Measurements from ENCODE around the gene NUMBL.

DNA sequence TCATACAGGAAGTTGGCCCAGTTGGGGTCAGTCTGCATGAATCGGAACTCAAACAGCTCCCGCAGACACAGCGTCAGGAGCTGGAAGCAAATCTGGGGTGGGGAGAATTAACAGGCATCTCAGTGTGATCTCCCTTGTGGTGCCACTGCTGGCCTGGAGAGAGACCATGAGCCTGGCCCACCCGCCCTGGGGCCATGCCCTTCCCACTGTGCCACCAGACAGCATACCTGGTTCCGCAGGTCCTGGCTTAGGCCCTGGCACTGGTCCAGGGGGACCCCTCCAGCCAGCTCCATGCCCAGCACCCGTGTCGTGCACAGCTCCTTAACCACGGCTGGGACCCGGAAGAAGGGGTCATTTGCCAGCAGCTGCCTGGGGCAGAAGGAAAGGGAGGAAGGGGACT lies 9.6 kb upstream of the NUMBL start:
- TF ChIP-seq, protein P1, sequence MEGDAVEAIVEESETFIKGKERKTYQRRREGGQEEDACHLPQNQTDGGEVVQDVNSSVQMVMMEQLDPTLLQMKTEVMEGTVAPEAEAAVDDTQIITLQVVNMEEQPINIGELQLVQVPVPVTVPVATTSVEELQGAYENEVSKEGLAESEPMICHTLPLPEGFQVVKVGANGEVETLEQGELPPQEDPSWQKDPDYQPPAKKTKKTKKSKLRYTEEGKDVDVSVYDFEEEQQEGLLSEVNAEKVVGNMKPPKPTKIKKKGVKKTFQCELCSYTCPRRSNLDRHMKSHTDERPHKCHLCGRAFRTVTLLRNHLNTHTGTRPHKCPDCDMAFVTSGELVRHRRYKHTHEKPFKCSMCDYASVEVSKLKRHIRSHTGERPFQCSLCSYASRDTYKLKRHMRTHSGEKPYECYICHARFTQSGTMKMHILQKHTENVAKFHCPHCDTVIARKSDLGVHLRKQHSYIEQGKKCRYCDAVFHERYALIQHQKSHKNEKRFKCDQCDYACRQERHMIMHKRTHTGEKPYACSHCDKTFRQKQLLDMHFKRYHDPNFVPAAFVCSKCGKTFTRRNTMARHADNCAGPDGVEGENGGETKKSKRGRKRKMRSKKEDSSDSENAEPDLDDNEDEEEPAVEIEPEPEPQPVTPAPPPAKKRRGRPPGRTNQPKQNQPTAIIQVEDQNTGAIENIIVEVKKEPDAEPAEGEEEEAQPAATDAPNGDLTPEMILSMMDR (IDR thresholded peaks at IDR 0.05; ENCODE audit: low read depth, low read length, missing input control) = no peak
- TF ChIP-seq, protein P2, sequence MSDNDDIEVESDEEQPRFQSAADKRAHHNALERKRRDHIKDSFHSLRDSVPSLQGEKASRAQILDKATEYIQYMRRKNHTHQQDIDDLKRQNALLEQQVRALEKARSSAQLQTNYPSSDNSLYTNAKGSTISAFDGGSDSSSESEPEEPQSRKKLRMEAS (IDR thresholded peaks at IDR 0.05) = no peak
- TF ChIP-seq TAF1 (conservative IDR thresholded peaks at IDR 0.05) (no peak), JUND (IDR thresholded peaks at IDR 0.05) (no peak), SP1 (IDR thresholded peaks at IDR 0.05) (no peak), RAD21 (IDR thresholded peaks at IDR 0.05) (no peak), HNF4A (conservative IDR thresholded peaks at IDR 0.05) (no peak), GABPA (IDR thresholded peaks at IDR 0.05 in 1 of 2, conservative IDR thresholded peaks at IDR 0.05 in 1 of 2) (no peak)
- TF ChIP-seq, protein P3, sequence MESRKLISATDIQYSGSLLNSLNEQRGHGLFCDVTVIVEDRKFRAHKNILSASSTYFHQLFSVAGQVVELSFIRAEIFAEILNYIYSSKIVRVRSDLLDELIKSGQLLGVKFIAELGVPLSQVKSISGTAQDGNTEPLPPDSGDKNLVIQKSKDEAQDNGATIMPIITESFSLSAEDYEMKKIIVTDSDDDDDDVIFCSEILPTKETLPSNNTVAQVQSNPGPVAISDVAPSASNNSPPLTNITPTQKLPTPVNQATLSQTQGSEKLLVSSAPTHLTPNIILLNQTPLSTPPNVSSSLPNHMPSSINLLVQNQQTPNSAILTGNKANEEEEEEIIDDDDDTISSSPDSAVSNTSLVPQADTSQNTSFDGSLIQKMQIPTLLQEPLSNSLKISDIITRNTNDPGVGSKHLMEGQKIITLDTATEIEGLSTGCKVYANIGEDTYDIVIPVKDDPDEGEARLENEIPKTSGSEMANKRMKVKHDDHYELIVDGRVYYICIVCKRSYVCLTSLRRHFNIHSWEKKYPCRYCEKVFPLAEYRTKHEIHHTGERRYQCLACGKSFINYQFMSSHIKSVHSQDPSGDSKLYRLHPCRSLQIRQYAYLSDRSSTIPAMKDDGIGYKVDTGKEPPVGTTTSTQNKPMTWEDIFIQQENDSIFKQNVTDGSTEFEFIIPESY (IDR thresholded peaks at IDR 0.05) = no peak

Measured in liver (tissue), 3 donors.